ENCODE results near the gene PLA2G6. TPM values are rescaled to one million over a fixed set of nuclear protein-coding genes. Genes with fewer than 3 reads are reported as not detected.

The PLA2G6 gene
- total and polyA plus RNA-seq, 2 of the 13 experiments (the other 11 are each of a cell fraction or from before 2014, with no cell fraction given): 4.8 to 11.5 TPM

- Histone ChIP-seq H3K9me3 (ENCODE audit: low read length) (no peaks in the 10 kb centered on the region), H3K4me2 (ENCODE audit: low read depth, low read length) (peak overlapping the region; percentile 43; the same call in 1 of the 2 replicates), H3K4me1 (ENCODE audit: insufficient read depth, low read length) (peaks cover 54% of the 10 kb centered on the region), H3K4me3 (replicated peaks in 1 of 3; ENCODE audit: insufficient read depth in 1 of 3, low read depth in 2 of 3, low read length in 3 of 3) (no peak overlapping the region), H3K27ac (ENCODE audit: extremely low read length, insufficient read depth, low read length) (peak overlapping the region; percentile 35), H2AFZ (ENCODE audit: low read length) (no peak overlapping the region), H4K20me1 (ENCODE audit: insufficient read depth, low read length) (no peaks in the 10 kb centered on the region; the same call in 1 of the 2 replicates), H3K9ac (ENCODE audit: insufficient read depth, low read depth, low read length) (no peak overlapping the region), H3K79me2 (ENCODE audit: insufficient read depth, low read length) (peaks cover 3% of the 10 kb centered on the region), H3K27me3 (ENCODE audit: control insufficient read depth in 1 of 2, insufficient read depth in 2 of 2, low read length in 2 of 2) (no peaks in the 10 kb centered on the region), H3K36me3 (replicated peaks in 1 of 2; ENCODE audit: control insufficient read depth in 1 of 2, insufficient read depth in 2 of 2, low read length in 2 of 2) (peaks cover 0 to 15% of the 10 kb centered on the region in 2 experiments; a peak in 1 of 5 replicates)
- POLR2A ChIA-PET: interaction anchor here (0.9 to 6.1 kb wide), 7 partner anchors 9 to 112 kb away, joined by 3 to 60 read pairs (median 3); partner anchors contain the start of gene PLA2G6
- CTCF ChIA-PET (ENCODE audit: low intra/inter-chr PET ratio, low total read pairs): interaction anchor here (0.6 kb wide), 1 partner anchor 452 kb away, joined by 3 read pairs; no protein-coding TSS in a partner anchor
- intact Hi-C loops (cut with micrococcal nuclease; ENCODE audit: unreplicated experiment) (loop anchor here (2.0 kb wide), 1 partner anchor 54 kb away; no protein-coding TSS in a partner anchor), in situ Hi-C loops (cut with HindIII; ENCODE audit: extremely low pct_ligation_motif_present, low pct_unique_long_range_greater_than_20kb) (no loop called here)
- peak; percentile 48; the same call in 1 of the 2 replicates for TF ChIP-seq ZMYM3 (CRISPR knock-in tag; IDR thresholded peaks at IDR 0.05)
- TF ChIP-seq ZNF629 (CRISPR knock-in tag; conservative IDR thresholded peaks at IDR 0.05): peak; percentile 90
- peak; percentile 34 for TF ChIP-seq CTCF (CRISPR knock-in tag; IDR thresholded peaks at IDR 0.05)
- TF ChIP-seq, protein P1, sequence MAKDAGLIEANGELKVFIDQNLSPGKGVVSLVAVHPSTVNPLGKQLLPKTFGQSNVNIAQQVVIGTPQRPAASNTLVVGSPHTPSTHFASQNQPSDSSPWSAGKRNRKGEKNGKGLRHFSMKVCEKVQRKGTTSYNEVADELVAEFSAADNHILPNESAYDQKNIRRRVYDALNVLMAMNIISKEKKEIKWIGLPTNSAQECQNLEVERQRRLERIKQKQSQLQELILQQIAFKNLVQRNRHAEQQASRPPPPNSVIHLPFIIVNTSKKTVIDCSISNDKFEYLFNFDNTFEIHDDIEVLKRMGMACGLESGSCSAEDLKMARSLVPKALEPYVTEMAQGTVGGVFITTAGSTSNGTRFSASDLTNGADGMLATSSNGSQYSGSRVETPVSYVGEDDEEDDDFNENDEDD (CRISPR knock-in tag; IDR thresholded peaks at IDR 0.05; ENCODE audit: borderline replicate concordance): no peak
- TF ChIP-seq TEAD2 (CRISPR knock-in tag; IDR thresholded peaks at IDR 0.05): no peak
- no peak for TF ChIP-seq ZC3H13 (CRISPR knock-in tag; IDR thresholded peaks at IDR 0.05)
- TF ChIP-seq HMG20B (CRISPR knock-in tag; conservative IDR thresholded peaks at IDR 0.05): no peak
- 0 out of 2 replicates have a peak, but pooled peaks have one; percentile 16 for TF ChIP-seq ZNF274 (CRISPR knock-in tag; IDR thresholded peaks at IDR 0.05)
- no peak for TF ChIP-seq SOX6 (IDR thresholded peaks at IDR 0.05)
- TF ChIP-seq SOX6 (CRISPR knock-in tag; IDR thresholded peaks at IDR 0.05): no peak
- TF ChIP-seq, protein P2, sequence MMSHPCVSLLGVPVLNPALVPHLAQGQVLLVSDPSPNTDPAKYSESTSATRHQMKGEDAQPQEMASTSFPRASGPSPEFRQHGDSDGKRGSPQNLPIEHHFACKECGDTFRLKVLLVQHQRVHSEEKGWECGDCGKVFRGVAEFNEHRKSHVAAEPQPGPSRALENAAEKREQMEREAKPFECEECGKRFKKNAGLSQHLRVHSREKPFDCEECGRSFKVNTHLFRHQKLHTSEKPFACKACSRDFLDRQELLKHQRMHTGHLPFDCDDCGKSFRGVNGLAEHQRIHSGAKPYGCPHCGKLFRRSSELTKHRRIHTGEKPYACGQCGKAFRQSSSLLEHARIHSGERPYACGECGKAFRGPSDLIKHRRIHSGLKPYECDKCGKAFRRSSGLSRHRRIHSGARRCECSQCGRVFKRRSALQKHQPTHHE (CRISPR knock-in tag; IDR thresholded peaks at IDR 0.05; ENCODE audit: borderline replicate concordance): 0 out of 2 replicates have a peak, but pooled peaks have one; percentile 31
- no peak for TF ChIP-seq ZNF766 (CRISPR knock-in tag; IDR thresholded peaks at IDR 0.05; ENCODE audit: borderline replicate concordance)
- TF ChIP-seq ZNF891 (CRISPR knock-in tag; IDR thresholded peaks at IDR 0.05): peak; percentile 73
- TF ChIP-seq ZNF547 (CRISPR knock-in tag; IDR thresholded peaks at IDR 0.05): 0 out of 2 replicates have a peak, but pooled peaks have one; percentile 22
- TF ChIP-seq, protein P3, sequence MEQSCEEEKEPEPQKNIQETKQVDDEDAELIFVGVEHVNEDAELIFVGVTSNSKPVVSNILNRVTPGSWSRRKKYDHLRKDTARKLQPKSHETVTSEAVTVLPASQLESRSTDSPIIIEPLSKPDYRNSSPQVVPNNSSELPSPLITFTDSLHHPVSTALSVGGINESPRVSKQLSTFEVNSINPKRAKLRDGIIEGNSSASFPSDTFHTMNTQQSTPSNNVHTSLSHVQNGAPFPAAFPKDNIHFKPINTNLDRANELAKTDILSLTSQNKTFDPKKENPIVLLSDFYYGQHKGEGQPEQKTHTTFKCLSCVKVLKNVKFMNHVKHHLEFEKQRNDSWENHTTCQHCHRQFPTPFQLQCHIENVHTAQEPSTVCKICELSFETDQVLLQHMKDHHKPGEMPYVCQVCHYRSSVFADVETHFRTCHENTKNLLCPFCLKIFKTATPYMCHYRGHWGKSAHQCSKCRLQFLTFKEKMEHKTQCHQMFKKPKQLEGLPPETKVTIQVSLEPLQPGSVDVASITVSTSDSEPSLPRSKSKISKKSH (CRISPR knock-in tag; IDR thresholded peaks at IDR 0.05; ENCODE audit: borderline replicate concordance): 0 out of 2 replicates have a peak, but pooled peaks have one; percentile 24
- TF ChIP-seq HNF4A (CRISPR knock-in tag; IDR thresholded peaks at IDR 0.05): peak; percentile 13; the same call in 1 of the 2 replicates
- no peak for TF ChIP-seq TFDP2 (CRISPR knock-in tag; IDR thresholded peaks at IDR 0.05)
- BruUV-seq (replicated peaks): TSS peak; percentile 27
- FAIRE-seq: no peak
- ATAC-seq: no peak
- 92% methylated on average over 8 of the region's 17 CpGs for WGBS (ENCODE audit: low lambda C conversion rate)
- no peak for DNase-seq (ENCODE audit: low spot score)
These were observed 74.6 kb downstream of the PLA2G6 start for GRCh38 chr22:38106814-38107578.
